COLO829 (cell line): ENCODE data around the gene CREB3L4.
A peak's percentile ranks its signal among the peaks of the same experiment; 100 is the strongest.

Source experiments
- DNase-seq: peaks from one replicate; pipeline ENCODE4 v3.0.0; 2012; ENCODE audit warnings: low spot score

The CREB3L4 gene

DNA sequence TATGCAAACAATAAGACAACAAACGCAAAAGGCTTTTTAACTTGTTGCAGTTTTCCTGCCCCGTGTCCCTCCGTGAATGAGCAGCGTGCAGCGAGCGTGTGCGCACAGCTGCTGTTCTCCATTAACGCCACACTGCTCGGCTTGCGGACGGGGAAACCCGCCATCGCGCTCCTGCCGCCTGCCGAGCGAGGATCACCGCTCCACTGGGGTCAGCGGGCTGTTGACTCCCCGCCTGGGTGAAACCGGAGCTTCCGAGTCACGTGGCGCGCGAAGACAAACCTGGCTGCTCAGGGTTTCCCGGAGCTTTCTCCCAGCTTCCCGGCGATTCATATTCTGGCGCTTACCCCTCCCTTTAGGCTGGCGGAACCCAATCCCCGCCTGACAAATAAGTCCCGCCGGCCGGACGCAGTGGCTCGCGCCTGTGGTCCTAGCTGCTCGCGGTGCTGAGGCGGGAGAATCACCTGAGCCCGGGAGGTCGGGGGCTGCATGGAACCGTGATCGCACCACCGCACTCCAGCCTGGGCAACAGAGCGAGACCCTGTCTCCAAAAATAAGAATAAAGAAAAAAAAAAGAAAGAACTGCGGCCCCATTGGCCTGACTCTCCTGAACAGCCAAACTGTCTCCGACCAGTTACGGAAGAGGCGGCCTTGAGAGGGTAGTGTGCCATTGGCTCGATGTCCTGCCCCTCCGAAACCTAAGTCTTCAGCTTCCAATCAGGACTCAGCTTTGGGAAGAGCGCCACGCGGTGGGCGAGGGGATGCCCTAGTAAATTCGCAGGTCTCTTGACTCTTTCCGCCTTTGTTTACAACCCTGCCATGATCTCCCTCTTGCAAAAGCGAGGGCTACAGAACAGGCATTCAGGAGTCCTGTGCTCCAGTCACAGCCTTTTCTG lies at the start of gene CREB3L4:
Gene CREB3L4 (plus strand): TSS at position 796 of the 893 bp plus-strand sequence. CDS start 624 bp downstream, outside the sequence.
- DNase-seq, result peak; percentile 87

GRCh38 chr1:153919876-153920852 lies 47.5 kb upstream of the CREB3L4 start:
- DNase-seq, result no peak

DNA sequence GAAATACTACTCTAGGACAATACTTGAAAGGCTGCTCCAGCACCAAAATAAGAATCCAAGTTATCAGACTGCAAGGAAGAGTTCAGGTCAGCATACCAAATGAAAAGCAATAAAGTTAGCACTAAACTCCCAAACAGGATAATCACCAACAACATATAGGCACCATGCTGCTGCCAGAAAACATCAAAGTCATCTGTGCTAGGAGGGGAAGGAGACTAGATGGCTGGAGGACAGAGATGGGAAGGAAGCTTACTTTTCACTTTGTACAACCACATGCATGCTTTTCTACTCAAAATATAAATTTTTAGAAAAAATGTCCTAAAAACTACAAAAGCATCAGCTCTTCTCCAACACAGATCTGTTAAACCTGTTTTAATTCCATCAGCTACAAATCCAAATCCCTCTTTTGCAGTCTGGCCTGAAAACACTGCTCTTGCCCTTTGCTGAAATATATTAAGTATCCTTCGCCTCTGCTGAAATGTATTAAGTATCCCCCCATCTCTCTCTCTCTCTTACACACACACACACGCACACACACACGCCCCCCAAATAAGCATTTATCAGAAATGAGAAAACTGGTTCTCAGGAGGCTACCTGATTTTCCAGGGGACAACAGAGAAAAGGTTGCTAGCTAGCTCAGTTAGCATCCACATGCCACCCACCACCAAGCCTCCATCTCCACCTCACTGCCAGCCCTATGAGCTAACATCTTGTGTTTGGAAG lies 46.5 kb upstream of the CREB3L4 start:
- no peak for DNase-seq

- DNase-seq, result no peak
Measured at GRCh38 chr1:153921803-153922075, 46.0 kb upstream of the CREB3L4 start.

GRCh38 chr1:153922076-153922971 lies 45.4 kb upstream of the CREB3L4 start:
- no peak for DNase-seq

DNA sequence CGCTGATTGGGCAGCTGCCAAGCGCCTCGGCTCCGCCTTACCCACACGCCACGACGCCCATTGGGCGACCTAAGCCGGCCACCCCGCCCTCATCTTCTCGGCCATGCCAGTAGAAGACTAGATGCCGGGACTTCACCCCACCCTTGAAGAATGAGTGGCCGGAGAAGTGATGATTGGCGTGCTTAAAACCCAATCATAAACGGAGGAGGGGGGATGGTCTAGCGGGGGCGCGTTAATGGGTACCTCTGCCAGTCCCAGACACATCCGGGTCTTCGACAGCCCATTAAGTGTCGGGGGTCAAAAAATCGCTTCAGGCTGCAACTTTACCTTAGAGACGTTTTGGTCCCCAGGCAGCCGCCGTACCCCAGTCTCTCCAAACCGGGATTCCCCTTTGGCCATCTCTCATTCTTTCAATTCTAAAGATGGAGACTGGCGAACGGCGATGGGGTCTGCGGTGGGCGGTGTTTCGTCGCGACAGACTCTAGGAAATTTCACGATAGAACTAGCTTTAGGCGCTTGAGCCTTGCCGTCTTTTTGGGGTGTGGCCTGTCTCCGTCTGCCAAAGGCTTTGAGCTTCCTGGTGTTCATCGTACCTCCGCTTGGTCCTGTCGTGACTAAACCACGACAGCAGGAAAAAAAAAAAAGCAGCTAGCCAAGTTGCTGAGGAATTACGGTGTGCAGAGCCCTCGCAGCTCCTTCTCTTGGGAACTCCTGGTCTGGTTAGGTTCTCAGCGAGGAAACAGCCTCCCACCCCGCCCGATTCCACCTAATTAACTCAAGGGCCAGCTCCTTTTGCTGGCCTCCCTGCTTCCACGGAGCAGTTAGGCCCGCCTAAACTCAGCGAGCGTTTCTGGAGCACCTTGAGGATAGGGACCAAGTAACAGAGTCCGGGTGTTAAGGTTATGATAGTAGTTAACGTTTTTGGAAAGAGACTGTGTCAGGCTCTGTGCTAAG lies 44.5 kb upstream of the CREB3L4 start, which contains the start of gene GATAD2B:
Gene GATAD2B (minus strand): TSS at position 1 of the 954 bp plus-strand sequence. CDS start 94,625 bp downstream, outside the sequence.
- DNase-seq, result peak; percentile 99

GRCh38 chr1:153926405-153926804 lies 41.3 kb upstream of the CREB3L4 start:
- no peak for DNase-seq

DNA sequence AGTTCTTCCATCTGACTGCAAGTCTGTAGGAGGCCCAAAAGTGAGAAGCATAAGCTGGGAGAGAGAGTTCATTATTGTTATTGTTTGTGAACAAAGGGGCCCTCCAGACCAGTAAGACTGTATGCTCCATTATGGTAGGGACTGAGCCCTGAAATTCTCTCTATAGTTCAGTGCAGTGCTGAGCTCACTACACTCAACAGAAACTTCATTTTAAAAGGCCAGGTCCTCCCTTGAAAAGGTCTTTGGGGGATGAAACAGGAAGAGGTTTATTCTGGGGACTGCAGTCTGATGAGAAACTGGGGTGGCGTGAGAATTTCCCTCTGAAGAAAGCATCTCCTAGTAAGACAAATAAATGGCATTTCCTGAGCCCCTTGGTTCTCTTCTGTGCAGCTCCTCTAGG lies 39.5 kb upstream of the CREB3L4 start:
- DNase-seq, result no peak

- peak; percentile 88 for DNase-seq
Measured at GRCh38 chr1:153928791-153929341, 38.8 kb upstream of the CREB3L4 start.

- no peak for DNase-seq
Measured at GRCh38 chr1:153929426-153929825, 38.3 kb upstream of the CREB3L4 start.

DNA sequence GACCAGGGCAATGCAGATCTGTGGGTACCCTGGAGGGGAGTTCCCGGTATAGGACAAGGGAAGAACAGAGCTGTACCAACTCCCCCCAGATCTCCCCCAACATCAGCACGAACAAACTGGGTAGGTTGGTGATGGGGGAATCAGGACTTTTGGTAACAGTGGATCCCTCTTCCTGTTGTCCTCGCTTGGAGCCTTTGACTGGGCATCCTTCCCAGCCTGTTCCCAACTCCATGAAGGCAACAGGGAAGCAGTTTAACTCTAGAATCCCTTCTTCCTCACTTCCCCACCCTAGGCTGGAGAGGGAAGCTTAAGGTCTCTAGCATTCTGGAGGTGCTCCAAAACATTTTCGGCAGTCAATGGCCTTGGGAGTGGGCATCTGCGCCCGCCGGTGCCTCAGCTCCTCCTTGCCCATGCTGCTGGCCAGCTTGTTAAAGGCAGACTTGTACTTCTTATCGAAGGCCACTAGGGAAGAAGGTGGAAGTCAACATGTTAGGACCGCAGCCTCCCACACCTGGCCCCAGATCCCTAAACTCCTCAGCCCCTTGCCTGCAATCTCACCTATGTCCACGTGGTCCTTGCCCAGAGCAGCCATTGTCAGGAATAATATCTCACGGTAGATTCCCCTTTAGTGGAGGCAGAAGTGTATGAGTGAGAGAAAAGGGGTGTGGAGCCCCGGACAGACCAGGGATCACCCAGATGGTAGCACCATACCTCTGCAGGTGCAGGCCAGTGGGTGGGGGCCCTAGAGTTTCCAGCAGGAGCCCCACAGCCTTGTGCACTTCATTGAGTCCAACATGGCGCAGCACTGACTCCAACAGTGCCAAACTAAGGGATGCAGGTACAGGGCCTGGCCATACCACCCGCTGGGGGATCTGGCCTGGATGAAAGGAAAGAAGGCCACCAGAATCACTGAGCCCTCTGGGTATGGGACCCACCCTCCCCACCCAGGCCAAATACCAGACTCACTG lies 37.4 kb upstream of the CREB3L4 start:
- no peak for DNase-seq

- DNase-seq, result no peak
Measured at GRCh38 chr1:153932156-153933131, 35.3 kb upstream of the CREB3L4 start.

GRCh38 chr1:153933430-153933829 lies 34.3 kb upstream of the CREB3L4 start:
- DNase-seq, result no peak

DNA sequence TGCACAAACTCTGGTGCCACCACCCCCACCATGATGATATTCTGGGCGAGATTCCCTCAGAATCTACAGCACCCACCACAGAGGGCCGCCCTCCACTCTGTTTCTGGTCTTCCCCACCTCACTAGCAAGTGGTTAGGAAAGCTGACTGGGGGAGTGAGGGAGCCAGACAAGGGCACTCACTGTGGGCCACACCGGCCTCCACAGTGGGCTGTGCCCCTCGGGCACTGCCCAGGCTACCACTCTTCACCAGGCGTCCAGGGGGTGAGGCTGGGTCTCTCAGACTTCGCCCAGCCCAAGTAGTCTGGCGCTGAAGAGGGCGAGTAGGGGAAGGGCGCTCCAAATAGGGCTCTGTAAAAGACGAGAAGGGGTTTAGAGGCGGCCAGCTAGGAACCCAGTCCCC lies 33.7 kb upstream of the CREB3L4 start:
- no peak for DNase-seq

- DNase-seq, result no peak
Measured at GRCh38 chr1:153934746-153935145, 33.0 kb upstream of the CREB3L4 start.

GRCh38 chr1:153936011-153936802 lies 31.5 kb upstream of the CREB3L4 start:
- no peak for DNase-seq
